Measurements from ENCODE around the gene ST6GALNAC3.
"Not testable (repeated sequence)": the region's sequence is repeated elsewhere in the genome, so short reads cannot be mapped to it uniquely, and the experiment has no call there.

Gene ST6GALNAC3

GRCh38 chr1:76640092-76640491 is 565.5 kb downstream of the ST6GALNAC3 start:
- no peak for DNase-seq (ENCODE audit: low read depth)

GRCh38 chr1:76640723-76641122 is 566.2 kb downstream of the ST6GALNAC3 start:
- no peak for DNase-seq (ENCODE audit: low read depth)

DNA sequence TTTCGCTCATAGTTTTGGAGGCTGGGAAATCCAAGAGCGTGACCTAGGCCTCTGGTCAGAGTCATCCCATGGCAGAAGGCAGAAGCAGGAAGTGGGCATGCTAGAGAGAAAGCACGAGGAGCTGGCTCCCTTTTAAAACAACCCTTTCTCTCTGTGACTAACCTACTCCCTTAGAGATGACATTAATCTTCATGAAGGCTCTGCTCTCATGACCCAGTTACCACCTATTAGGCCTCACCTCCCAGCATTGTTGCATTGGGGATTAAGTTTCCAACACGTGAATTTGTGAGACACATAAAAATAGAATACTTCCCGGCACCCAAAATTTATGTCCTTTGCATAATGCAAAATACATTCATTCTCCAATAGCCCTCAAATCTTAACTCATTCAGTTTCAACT is 569.6 kb downstream of the ST6GALNAC3 start:
- no peak for DNase-seq (ENCODE audit: low read depth)

GRCh38 chr1:76652860-76653259 is 578.3 kb downstream of the ST6GALNAC3 start:
- DNase-seq (ENCODE audit: low read depth) = not testable (repeated sequence)

GRCh38 chr1:76657623-76658022 is 583.1 kb downstream of the ST6GALNAC3 start:
- DNase-seq (ENCODE audit: low read depth) = no peak

DNA sequence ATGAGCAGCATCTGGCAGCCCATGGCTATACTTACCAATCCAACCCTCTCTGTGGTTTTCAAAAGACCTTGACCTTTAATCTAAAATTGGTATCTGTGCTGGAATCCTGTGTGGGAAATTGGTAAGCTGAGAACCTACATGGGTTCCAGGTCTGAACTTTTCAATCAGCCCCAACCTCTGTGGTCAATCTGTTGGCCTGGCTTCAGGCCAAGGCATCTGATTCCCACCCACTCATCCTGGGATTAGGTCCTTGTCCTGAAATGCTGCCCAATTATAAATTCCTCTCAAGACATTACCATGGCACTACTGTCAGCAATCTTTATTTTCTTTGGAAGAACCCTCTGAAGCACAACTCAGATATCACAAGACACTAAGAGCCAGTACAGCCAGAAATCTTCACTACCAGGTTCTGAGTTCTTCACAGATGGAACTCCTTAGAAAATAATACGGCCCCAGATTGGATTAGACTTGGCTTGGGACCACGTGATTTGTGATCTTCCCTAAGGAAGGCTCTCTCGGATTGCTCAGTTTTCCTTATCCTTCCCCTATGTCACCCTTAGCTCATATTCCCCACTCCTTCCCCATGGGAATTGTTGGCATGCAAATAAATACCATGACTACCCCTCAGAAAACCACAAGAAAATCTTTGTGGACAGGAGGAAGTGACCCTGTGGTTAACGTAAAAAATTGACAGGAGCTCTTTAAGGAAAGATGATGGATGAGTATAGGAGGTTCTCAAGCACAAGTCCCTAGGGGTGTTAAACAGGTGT is 584.8 kb downstream of the ST6GALNAC3 start:
- DNase-seq (ENCODE audit: low read depth) = no peak

DNA sequence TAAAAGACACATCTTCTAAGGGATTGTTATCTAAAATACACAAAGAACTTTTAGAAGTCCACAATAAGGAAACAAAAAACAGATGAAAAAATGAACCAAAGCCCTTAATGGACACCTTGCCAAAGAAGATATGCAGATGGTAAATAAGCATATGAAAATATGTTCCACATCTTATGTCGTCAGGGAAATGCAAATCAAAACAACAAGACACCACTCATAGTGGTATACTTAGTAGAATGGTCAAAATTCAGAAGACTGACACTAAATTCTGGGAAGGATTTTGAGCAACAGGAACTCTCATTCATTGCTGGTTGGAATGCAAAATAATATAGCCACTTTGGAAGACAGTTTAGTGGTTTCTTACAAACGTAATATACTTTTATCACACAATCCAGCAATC is 587.0 kb downstream of the ST6GALNAC3 start:
- DNase-seq (ENCODE audit: low read depth) = no peak

- DNase-seq (ENCODE audit: low read depth) = no peak
Observed at GRCh38 chr1:76666499-76666898, 592.0 kb downstream of the ST6GALNAC3 start.

DNA sequence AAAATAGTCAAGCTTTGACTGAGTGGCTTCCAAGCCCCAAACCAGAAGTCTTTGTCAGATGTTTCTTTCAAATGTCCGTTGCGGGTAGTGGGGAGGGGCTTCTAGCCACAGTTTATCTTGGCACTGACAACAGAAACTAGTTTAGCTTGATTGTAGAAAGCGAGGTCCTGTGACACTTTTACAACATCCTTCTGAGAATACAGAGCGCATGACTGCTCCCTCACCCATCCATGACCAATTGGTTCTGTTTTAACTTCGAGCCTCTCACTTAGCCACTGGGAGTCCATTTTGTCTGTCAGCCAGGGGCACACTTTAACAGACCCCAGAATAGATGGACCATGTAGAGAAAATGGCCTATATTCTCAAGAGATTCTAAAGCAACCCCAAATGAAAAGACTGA is 593.5 kb downstream of the ST6GALNAC3 start:
- DNase-seq (ENCODE audit: low read depth) = no peak

- DNase-seq (ENCODE audit: low read depth) = no peak
Observed at GRCh38 chr1:76669131-76669530, 594.6 kb downstream of the ST6GALNAC3 start.

GRCh38 chr1:76669624-76670315 is 595.2 kb downstream of the ST6GALNAC3 start:
- DNase-seq (ENCODE audit: low read depth) = no peak

GRCh38 chr1:76674689-76675210 is 600.2 kb downstream of the ST6GALNAC3 start:
- DNase-seq (ENCODE audit: low read depth) = no peak

- DNase-seq (ENCODE audit: low read depth) = no peak
Observed at GRCh38 chr1:76677416-76678405, 603.2 kb downstream of the ST6GALNAC3 start.

GRCh38 chr1:76679534-76680152 is 605.1 kb downstream of the ST6GALNAC3 start:
- DNase-seq (ENCODE audit: low read depth) = no peak

DNA sequence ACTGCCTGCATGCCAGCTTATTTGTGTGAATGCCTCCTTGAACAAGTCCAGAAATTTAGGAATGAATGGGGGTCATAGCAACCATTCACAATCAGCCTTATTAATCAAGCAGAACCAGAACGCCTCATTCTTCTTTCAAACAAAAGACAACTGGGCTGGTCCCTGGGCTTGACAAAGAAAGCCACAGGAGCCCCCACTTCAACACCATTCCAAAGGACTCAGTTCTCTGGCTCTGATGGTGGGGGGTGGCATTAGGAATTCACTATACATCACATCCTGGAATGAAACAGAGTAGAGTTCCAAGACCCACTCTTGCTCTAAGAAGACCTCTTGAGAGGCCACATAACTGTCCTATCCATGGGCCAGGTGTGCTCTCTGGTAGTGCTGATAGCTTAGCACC is 606.1 kb downstream of the ST6GALNAC3 start:
- DNase-seq (ENCODE audit: low read depth) = no peak

DNA sequence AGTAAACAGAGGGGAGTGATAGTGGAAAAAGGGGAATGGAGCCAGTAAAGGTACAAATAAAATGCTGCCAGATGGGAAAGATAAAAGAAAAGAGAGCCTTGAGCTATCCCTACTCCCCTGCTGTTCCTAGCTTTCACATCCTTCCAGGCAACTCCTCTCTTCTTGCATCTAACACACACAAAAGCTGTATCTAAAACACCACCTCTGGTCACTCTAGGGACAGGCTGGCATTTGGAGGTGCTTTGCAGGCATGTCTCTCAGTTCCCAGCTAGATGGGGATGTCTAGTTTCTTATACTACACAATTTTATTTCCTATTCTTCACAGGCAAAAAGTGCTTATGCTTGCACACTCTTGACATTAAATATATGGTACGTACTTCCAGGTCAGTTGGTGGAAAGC is 607.6 kb downstream of the ST6GALNAC3 start:
- no peak for DNase-seq (ENCODE audit: low read depth)
